Measurements from ENCODE around the gene E4F1. TPM values are rescaled to one million over a fixed set of nuclear protein-coding genes. Genes with fewer than 3 reads are reported as not detected.
A peak's percentile ranks its signal among the peaks of the same experiment; 100 is the strongest.
"Not testable (repeated sequence)": the region's sequence is repeated elsewhere in the genome, so short reads cannot be mapped to it uniquely, and the experiment has no call there.

E4F1 gene
- total RNA-seq, 1 experiment from 2014 or later: 49.0 TPM

DNA sequence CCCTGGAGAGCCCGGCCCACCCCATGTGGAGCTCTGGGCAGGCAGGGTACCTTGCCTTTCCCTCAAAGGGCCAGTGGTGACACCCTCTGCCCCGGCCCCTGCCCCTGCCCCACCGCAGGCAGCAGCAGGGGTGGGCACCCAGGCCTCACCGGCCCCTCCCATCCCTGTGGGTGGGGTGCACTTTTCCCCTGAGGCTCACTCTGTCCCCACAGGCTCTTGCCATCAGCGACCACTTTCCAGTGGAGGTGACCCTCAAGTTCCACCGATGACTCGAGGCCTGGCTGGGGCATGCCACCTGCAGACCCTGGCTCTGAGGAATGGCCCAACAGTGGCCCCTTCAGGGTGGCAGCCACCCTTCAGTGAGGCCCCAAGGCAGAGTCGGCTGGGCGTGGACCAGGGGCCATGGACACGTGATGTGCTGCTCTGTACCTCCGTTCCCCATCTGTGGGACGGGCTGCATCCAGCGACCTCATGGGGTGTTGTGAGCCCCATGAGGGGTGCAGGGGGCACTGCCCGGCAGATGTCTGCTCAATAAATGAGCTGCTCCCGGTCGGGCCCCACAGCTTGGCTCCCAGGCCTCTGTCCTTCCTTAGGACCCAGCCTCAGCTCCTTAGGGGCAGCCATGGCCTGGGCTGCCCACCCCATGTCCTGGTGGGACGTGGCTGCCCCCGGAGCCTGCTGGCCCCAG lies 14.9 kb downstream of the E4F1 start:
- DNase-seq: no peak
- Histone ChIP-seq H3K9me2 (replicated peaks; ENCODE audit: low read length) (no peaks in the 10 kb centered on the region), H3K4me1 (ENCODE audit: insufficient read depth, low read length) (no peaks in the 10 kb centered on the region), H3K36me3 (ENCODE audit: low read depth, low read length) (no peaks in the 10 kb centered on the region), H2AFZ (ENCODE audit: low read length) (no peak overlapping the region), H3K9ac (ENCODE audit: low read length) (no peak overlapping the region), H3F3A (ENCODE audit: low read length, unreplicated experiment) (no peaks in the 10 kb centered on the region), H3K9me3 (ENCODE audit: low read length) (no peaks in the 10 kb centered on the region), H3K27me3 (ENCODE audit: low read length) (no peaks in the 10 kb centered on the region), H3K4me2 (ENCODE audit: low read length) (no peak overlapping the region), H3K4me3 (ENCODE audit: low read length) (no peak overlapping the region), H3K27ac (ENCODE audit: low read length) (no peak overlapping the region), H4K20me1 (ENCODE audit: low read length) (no peaks in the 10 kb centered on the region), H3K79me2 (ENCODE audit: low read length) (no peaks in the 10 kb centered on the region)
- BruUV-seq (replicated peaks): no TSS peak
- intact Hi-C loops (cut with micrococcal nuclease): no loop called here
- TF ChIP-seq EZH2 (IDR thresholded peaks at IDR 0.05; ENCODE audit: low read length, unreplicated experiment) (no peak), EZH2phosphoT487 (IDR thresholded peaks at IDR 0.05; ENCODE audit: borderline replicate concordance, low read length) (no peak)
- TF ChIP-seq, protein P1, sequence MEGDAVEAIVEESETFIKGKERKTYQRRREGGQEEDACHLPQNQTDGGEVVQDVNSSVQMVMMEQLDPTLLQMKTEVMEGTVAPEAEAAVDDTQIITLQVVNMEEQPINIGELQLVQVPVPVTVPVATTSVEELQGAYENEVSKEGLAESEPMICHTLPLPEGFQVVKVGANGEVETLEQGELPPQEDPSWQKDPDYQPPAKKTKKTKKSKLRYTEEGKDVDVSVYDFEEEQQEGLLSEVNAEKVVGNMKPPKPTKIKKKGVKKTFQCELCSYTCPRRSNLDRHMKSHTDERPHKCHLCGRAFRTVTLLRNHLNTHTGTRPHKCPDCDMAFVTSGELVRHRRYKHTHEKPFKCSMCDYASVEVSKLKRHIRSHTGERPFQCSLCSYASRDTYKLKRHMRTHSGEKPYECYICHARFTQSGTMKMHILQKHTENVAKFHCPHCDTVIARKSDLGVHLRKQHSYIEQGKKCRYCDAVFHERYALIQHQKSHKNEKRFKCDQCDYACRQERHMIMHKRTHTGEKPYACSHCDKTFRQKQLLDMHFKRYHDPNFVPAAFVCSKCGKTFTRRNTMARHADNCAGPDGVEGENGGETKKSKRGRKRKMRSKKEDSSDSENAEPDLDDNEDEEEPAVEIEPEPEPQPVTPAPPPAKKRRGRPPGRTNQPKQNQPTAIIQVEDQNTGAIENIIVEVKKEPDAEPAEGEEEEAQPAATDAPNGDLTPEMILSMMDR (conservative IDR thresholded peaks at IDR 0.05; ENCODE audit: low read depth, low read length): no peak
- POLR2A ChIA-PET (ENCODE audit: unreplicated experiment): no interaction called here
- CTCF ChIA-PET: interaction anchor here (0.9 kb wide), 1 partner anchor 43 kb away, joined by 3 read pairs; no protein-coding TSS in a partner anchor
- ATAC-seq: no peak

DNA sequence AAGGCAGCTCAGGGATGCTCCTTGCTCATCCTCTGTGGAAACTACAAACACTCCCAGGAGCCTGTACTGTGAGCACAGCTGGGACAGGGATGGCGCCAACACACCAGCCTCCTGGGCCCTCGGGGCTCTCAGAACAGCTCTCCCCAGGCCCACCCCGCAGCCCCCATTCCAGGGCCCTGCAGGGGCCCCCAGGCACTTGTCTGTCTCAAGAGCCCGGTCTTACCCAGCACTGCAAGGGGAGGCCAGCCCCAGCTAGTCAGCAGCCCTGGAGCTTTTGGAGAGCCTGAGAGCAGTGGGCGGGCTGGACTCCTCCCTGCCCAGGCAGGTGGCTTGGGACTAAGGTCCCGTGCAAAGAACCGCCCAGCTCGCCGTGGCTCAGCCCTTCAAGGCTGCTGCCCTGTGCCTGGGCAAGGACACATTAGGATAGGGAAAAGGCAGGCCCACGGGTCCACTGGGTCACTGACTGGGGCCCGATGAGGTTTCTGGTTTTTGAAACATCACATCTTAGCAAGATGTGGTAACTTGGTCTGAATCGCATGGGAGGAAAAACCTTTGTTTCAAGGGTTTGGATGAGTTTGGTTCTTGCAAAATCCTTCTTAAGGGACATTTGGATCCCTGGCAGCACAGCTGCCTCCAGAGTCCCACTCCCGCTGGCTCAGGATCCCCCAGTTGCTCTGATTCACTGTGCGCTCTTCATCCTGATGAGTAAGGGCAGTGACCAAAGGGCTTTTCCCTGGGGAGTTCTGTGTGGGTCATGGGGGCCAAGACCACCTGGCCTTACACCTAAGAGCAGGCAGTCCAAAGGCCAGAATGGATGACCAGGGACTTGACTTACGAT lies 15.7 kb downstream of the E4F1 start:
- no peak overlapping the region for H3K27ac ChIP-seq (ENCODE audit: low read length)
- TF ChIP-seq EZH2phosphoT487 (IDR thresholded peaks at IDR 0.05; ENCODE audit: borderline replicate concordance, low read length) (no peak), EZH2 (IDR thresholded peaks at IDR 0.05; ENCODE audit: low read length, unreplicated experiment) (no peak)
- TF ChIP-seq, protein P1 (conservative IDR thresholded peaks at IDR 0.05; ENCODE audit: low read depth, low read length): no peak
- no peak for DNase-seq

DNA sequence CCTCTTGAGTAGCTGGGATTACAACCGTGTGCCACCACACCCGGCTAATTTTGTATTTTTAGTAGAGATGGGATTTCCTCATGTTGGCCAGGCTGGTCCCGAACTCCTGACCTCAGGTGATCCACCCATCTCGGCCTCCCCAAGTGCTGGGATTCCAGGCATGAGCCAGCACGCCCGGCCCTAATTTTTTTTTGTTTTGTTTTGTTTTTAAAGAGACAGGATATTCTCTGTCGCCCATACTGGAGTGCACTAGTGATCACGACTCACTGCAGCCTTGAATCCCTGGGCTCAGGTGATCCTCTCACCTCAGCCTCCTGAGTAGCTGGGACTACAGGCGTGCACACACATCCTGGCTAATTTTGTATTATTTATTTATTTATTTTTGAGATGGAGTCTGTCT lies 16.9 kb downstream of the E4F1 start:
- H3K9ac ChIP-seq (ENCODE audit: low read length); H4K20me1 ChIP-seq (ENCODE audit: low read length); H3K4me3 ChIP-seq (ENCODE audit: low read length); BruUV-seq (replicated peaks); ATAC-seq; H2AFZ ChIP-seq (ENCODE audit: low read length); H3K27me3 ChIP-seq (ENCODE audit: low read length); H3F3A ChIP-seq (ENCODE audit: low read length, unreplicated experiment); H3K4me2 ChIP-seq (ENCODE audit: low read length); intact Hi-C loops (cut with micrococcal nuclease); H3K4me1 ChIP-seq (ENCODE audit: insufficient read depth, low read length); CTCF ChIA-PET; H3K9me2 ChIP-seq (replicated peaks; ENCODE audit: low read length); H3K79me2 ChIP-seq (ENCODE audit: low read length); H3K36me3 ChIP-seq (ENCODE audit: low read depth, low read length); H3K27ac ChIP-seq (ENCODE audit: low read length); DNase-seq; POLR2A ChIA-PET (ENCODE audit: unreplicated experiment); H3K9me3 ChIP-seq (ENCODE audit: low read length): not testable (repeated sequence)

More for the DNA sequence above, 15.7 kb downstream of the E4F1 start:
- H3K9me3 ChIP-seq (ENCODE audit: low read length): no peaks in the 10 kb centered on the region
- no peak overlapping the region for H3K9ac ChIP-seq (ENCODE audit: low read length)
- ChIA-PET CTCF (interaction anchor here (0.9 kb wide), 1 partner anchor 44 kb away, joined by 3 read pairs; no protein-coding TSS in a partner anchor), POLR2A (ENCODE audit: unreplicated experiment) (no interaction called here)
- H3K4me1 ChIP-seq (ENCODE audit: insufficient read depth, low read length): no peaks in the 10 kb centered on the region
- H3K4me3 ChIP-seq (ENCODE audit: low read length): no peak overlapping the region
- intact Hi-C loops (cut with micrococcal nuclease): no loop called here
- no peaks in the 10 kb centered on the region for H3F3A ChIP-seq (ENCODE audit: low read length, unreplicated experiment)
- peak; percentile 27; the same call in 1 of the 2 replicates for ATAC-seq
- BruUV-seq (replicated peaks): no TSS peak
- no peak overlapping the region for H2AFZ ChIP-seq (ENCODE audit: low read length)
- no peaks in the 10 kb centered on the region for H3K79me2 ChIP-seq (ENCODE audit: low read length)
- no peaks in the 10 kb centered on the region for H4K20me1 ChIP-seq (ENCODE audit: low read length)
- H3K36me3 ChIP-seq (ENCODE audit: low read depth, low read length): no peaks in the 10 kb centered on the region
- no peak overlapping the region for H3K4me2 ChIP-seq (ENCODE audit: low read length)
- H3K27me3 ChIP-seq (ENCODE audit: low read length): no peaks in the 10 kb centered on the region
- no peaks in the 10 kb centered on the region for H3K9me2 ChIP-seq (replicated peaks; ENCODE audit: low read length)
